K562 (cell line): Measurements from ENCODE around the gene CSAD. TPM values are rescaled to one million over a fixed set of nuclear protein-coding genes. Genes with fewer than 3 reads are reported as not detected.

Source experiments
- ARID1B ChIP-seq: fragments of 450-650 bp; IDR thresholded peaks from 2 replicates; pipeline ENCODE4 v1.6.1; 2016; ENCODE audit warnings: antibody characterized with exemption, mild to moderate bottlenecking, inconsistent platforms
- CBX2 ChIP-seq: fragments of 200-600 bp; sonication (generic); IDR thresholded peaks from one replicate; pipeline ENCODE4 v1.6.1; 2012; ENCODE audit warnings: mild to moderate bottlenecking, low read length, inconsistent platforms; ENCODE audit not compliant: insufficient read depth, poor library complexity, severe bottlenecking
- DPF2 ChIP-seq: fragments of 450-650 bp; IDR thresholded peaks from 2 replicates; pipeline ENCODE4 v1.6.1; 2016
- ETV5 ChIP-seq: sonication (generic); formaldehyde crosslinking; IDR thresholded peaks from 2 replicates; pipeline ENCODE4 v1.4.0; 2020; ENCODE audit warnings: low read depth, mild to moderate bottlenecking, missing genetic modification reagents
- HEY1 ChIP-seq: fragments of 250-450 bp; sonication (Bioruptor Pico); IDR thresholded peaks from 2 replicates; pipeline ENCODE4 v1.5.0; 2020; ENCODE audit warnings: mild to moderate bottlenecking, moderate library complexity, borderline replicate concordance
- HIVEP1 ChIP-seq: fragments of 250-450 bp; sonication (Bioruptor Pico); IDR thresholded peaks from 2 replicates; pipeline ENCODE4 v1.4.0; 2020; ENCODE audit warnings: mild to moderate bottlenecking
- MTA1 ChIP-seq: fragments of 450-650 bp; IDR thresholded peaks from 2 replicates; pipeline ENCODE4 v1.6.1; 2017; ENCODE audit warnings: borderline replicate concordance
- NFRKB ChIP-seq: fragments of 450-650 bp; IDR thresholded peaks from 2 replicates; pipeline ENCODE4 v1.6.1; 2016; ENCODE audit warnings: low read depth
- PRDM10 ChIP-seq: fragments of 450-650 bp; IDR thresholded peaks from 2 replicates; pipeline ENCODE4 v1.6.1; 2018; ENCODE audit not compliant: partially characterized antibody
- TARDBP ChIP-seq: fragments of 450-650 bp; IDR thresholded peaks from 2 replicates; pipeline ENCODE4 v1.6.1; 2016
- THAP7 ChIP-seq: fragments of 250-450 bp; sonication (Bioruptor Pico); IDR thresholded peaks from 2 replicates; pipeline ENCODE4 v1.5.0; 2021
- ZBTB2 ChIP-seq: fragments of 450-650 bp; IDR thresholded peaks from 2 replicates; pipeline ENCODE4 v1.6.1; 2016; ENCODE audit warnings: antibody characterized with exemption
- ZMIZ1 ChIP-seq, 2 experiments: fragments of 150-350 bp in 1 of 2; IDR thresholded peaks; 2 replicates each; pipeline ENCODE4 v1.6.1; 2012 to 2016; ENCODE audit warnings: low read depth in 2 of 2, low read length in 2 of 2, mild to moderate bottlenecking in 1 of 2, moderate library complexity in 1 of 2
- ZNF444 ChIP-seq: fragments of 250-450 bp; sonication (Bioruptor Pico); IDR thresholded peaks from 2 replicates; pipeline ENCODE4 v1.4.0; 2020; ENCODE audit warnings: mild to moderate bottlenecking, moderate library complexity
- ZNF512 ChIP-seq: IDR thresholded peaks from 2 replicates; pipeline ENCODE4 v1.6.1; 2016; ENCODE audit warnings: missing genetic modification characterization, missing compliant biosample characterization
- ZNF589 ChIP-seq: fragments of 200-800 bp; sonication (Bioruptor generic); IDR thresholded peaks from 2 replicates; pipeline ENCODE4 v1.6.1; 2016; ENCODE audit warnings: low read depth, missing genetic modification characterization, missing compliant biosample characterization
- polyA plus RNA-seq, 8 experiments: library from polyadenylated mRNA; depleted of rRNA in 4 of 8; stranded (reverse) in 5 of 8; unstranded in 3 of 8; fragments of >200 nt; fragmentation: Nextera tagmentation in 2 of 8; fragmentation: Illumina TruSeq in 1 of 8; extraction: Ambion mirVana in 2 of 8; extraction: Trizol in 1 of 8; gene quantifications; 2 replicates each; pipeline versions ENCODE4 v1.2.1 to v1.2.3, GENCODE V29; 2011 to 2014; ENCODE audit warnings: inconsistent platforms in 1 of 8, missing spikeins in 1 of 8
- total RNA-seq, 7 experiments: library from RNA; depleted of rRNA in 6 of 7; stranded (reverse); fragments of >200 nt in 6 of 7; fragmentation: Illumina TruSeq in 2 of 7; extraction: Trizol in 2 of 7; gene quantifications; 2 replicates each; pipeline versions ENCODE4 v1.2.1 to v1.2.3, GENCODE V29; 2011 to 2021; ENCODE audit warnings: low replicate concordance in 1 of 7

CSAD gene
- total and polyA plus RNA-seq, 9 of the 15 experiments (the other 6 are each of a cell fraction or from before 2014, with no cell fraction given): 1.8 to 19.6 (median 8.1) TPM

- 0 out of 2 replicates have a peak, but pooled peaks have one; percentile 33 for TF ChIP-seq ZBTB2
- no peak for TF ChIP-seq ETV5 (CRISPR knock-in tag)
- peak; percentile 36; the same call in 1 of the 2 replicates for TF ChIP-seq DPF2
- TF ChIP-seq CBX2: no peak
- TF ChIP-seq ZNF444 (CRISPR knock-in tag): no peak
- no peak for TF ChIP-seq THAP7 (CRISPR knock-in tag)
- TF ChIP-seq ZMIZ1 (IDR thresholded peaks at IDR 0.05; ENCODE audit: low read depth in 2 of 2, low read length in 2 of 2): no peak
- peak; percentile 39; the same call in 1 of the 2 replicates for TF ChIP-seq ARID1B
- no peak for TF ChIP-seq TARDBP
- peak; percentile 64; the same call in 1 of the 2 replicates for TF ChIP-seq NFRKB
- no peak for TF ChIP-seq HIVEP1 (CRISPR knock-in tag)
- peak; percentile 47; the same call in 1 of the 2 replicates for TF ChIP-seq MTA1
- TF ChIP-seq ZNF512 (tag): peak; percentile 99
- TF ChIP-seq HEY1 (CRISPR knock-in tag): no peak
- TF ChIP-seq PRDM10: peak; percentile 93
- no peak for TF ChIP-seq ZNF589
Observed at GRCh38 chr12:53222170-53222721, 41.5 kb upstream of the CSAD start (continued).
